ENCODE measurements around the gene GFPT2.

- no peak for TF ChIP-seq POLR2A (IDR thresholded peaks at IDR 0.05)
- no peak for TF ChIP-seq CTCF (IDR thresholded peaks at IDR 0.05)
Measured at GRCh38 chr5:180344696-180344999, 8.5 kb downstream of the GFPT2 start.
